A549 (cell line): ENCODE results near the gene PIPOX. TPM values are rescaled to one million over a fixed set of nuclear protein-coding genes. Genes with fewer than 3 reads are reported as not detected.

Experiments
- ATAC-seq, 2 experiments: fragments of 200-7000 bp in 1 of 2; fragments of >200 bp in 1 of 2; cut with Nextera tagmentation in 1 of 2; cut with Tn5 transposase in 1 of 2; 3 replicates each; pipeline versions ENCODE4 v1.8.0 to v1.9.1; 2018 to 2020; ENCODE audit warnings: mild to moderate bottlenecking in 1 of 2, moderate library complexity in 1 of 2
- CTCF ChIA-PET: fragments of 300-600 bp; sonication (Branson Sonifier 250); formaldehyde crosslinking; extraction: SDS; loops from one replicate; lab custom pipeline; 2021; ENCODE audit warnings: antibody characterized with exemption, inconsistent platforms; lab: Yijun Ruan, JAX
- POLR2A ChIA-PET: fragments of 350-600 bp; formaldehyde crosslinking; extraction: SDS; loops from one replicate; lab custom pipeline; 2021; ENCODE audit warnings: antibody characterized with exemption, inconsistent platforms; lab: Yijun Ruan, JAX
- DNase-seq, 2 experiments: peaks; one replicate each; pipeline versions ENCODE4 v3.0.0 to v3.0.0-alpha.2; 2011 to 2016; ENCODE audit warnings: low read depth in 1 of 2, low spot score in 1 of 2
- FAIRE-seq: peaks from 2 replicates; lab custom pipeline; 2011; peaks lifted over from hg19 to GRCh38; lab: Jason Lieb, UNC
- H3K27ac ChIP-seq, 2 experiments: fragments of >200 bp; sonication (Bioruptor Twin); formaldehyde crosslinking; 3 replicates each; pipeline ENCODE4 v1.5.1; 2016 to 2017
- H3K4me1 ChIP-seq: fragments of >200 bp; sonication (Bioruptor Twin); formaldehyde crosslinking; 3 replicates; pipeline ENCODE4 v1.6.1; 2016
- H3K4me2 ChIP-seq: fragments of >200 bp; sonication (Bioruptor Twin); formaldehyde crosslinking; 3 replicates; pipeline ENCODE4 v1.6.1; 2016
- H3K4me3 ChIP-seq: fragments of >200 bp; sonication (Bioruptor Twin); formaldehyde crosslinking; 3 replicates; pipeline ENCODE4 v1.5.1; 2016
- H3K9me3 ChIP-seq: fragments of >200 bp; sonication (Bioruptor Twin); formaldehyde crosslinking; 3 replicates; pipeline ENCODE4 v1.6.1; 2016
- CEBPB ChIP-seq, 2 experiments: fragments of >200 bp in 1 of 2; sonication (Bioruptor Twin) in 1 of 2; formaldehyde crosslinking in 1 of 2; IDR thresholded peaks; 2 replicates each; pipeline ENCODE4 v1.6.1; 2012 to 2016
- CHD2 ChIP-seq: fragments of 150-350 bp; IDR thresholded peaks from 2 replicates; pipeline ENCODE4 v1.6.1; 2014; ENCODE audit warnings: low read length; ENCODE audit not compliant: partially characterized antibody
- CHD4 ChIP-seq: fragments of 200-600 bp; sonication (generic); IDR thresholded peaks from 2 replicates; pipeline ENCODE4 v1.6.1; 2016; ENCODE audit warnings: antibody characterized with exemption, mild to moderate bottlenecking, borderline replicate concordance
- FOSB ChIP-seq: fragments of 250-450 bp; sonication (Bioruptor Pico); IDR thresholded peaks from 2 replicates; pipeline ENCODE4 v1.5.0; 2020; ENCODE audit warnings: mild to moderate bottlenecking, moderate library complexity
- GATA3 ChIP-seq: IDR thresholded peaks from 2 replicates; pipeline ENCODE4 v1.6.1; 2012; ENCODE audit warnings: borderline replicate concordance
- HDAC2 ChIP-seq: fragments of 200-600 bp; sonication (generic); IDR thresholded peaks from 2 replicates; pipeline ENCODE4 v1.6.1; 2016
- HOXA7 ChIP-seq: fragments of 250-450 bp; sonication (Bioruptor Pico); IDR thresholded peaks from 2 replicates; pipeline ENCODE4 v1.5.0; 2020; ENCODE audit warnings: mild to moderate bottlenecking, moderate library complexity
- KDM5A ChIP-seq: fragments of 200-600 bp; sonication (generic); IDR thresholded peaks from 2 replicates; pipeline ENCODE4 v1.6.1; 2016; ENCODE audit warnings: antibody characterized with exemption, mild to moderate bottlenecking
- MAFK ChIP-seq: fragments of 450-650 bp; IDR thresholded peaks from 2 replicates; pipeline ENCODE4 v1.6.1; 2014; ENCODE audit not compliant: partially characterized antibody
- MAZ ChIP-seq: fragments of 150-350 bp; IDR thresholded peaks from 2 replicates; pipeline ENCODE4 v1.6.1; 2014; ENCODE audit warnings: antibody characterized with exemption, low read depth, low read length, borderline replicate concordance
- NPAS2 ChIP-seq: fragments of 250-450 bp; sonication (Bioruptor Pico); IDR thresholded peaks from 2 replicates; pipeline ENCODE4 v1.8.0; 2022; ENCODE audit warnings: mild to moderate bottlenecking, moderate library complexity, borderline replicate concordance
- PHF8 ChIP-seq: fragments of 200-600 bp; sonication (generic); IDR thresholded peaks from 2 replicates; pipeline ENCODE4 v1.6.1; 2016; ENCODE audit warnings: low read depth, mild to moderate bottlenecking, antibody characterized with exemption, moderate library complexity, borderline replicate concordance
- POLR2AphosphoS2 ChIP-seq: conservative IDR thresholded peaks from 2 replicates; pipeline ENCODE4 v1.6.1; 2012; ENCODE audit warnings: low read length, improper control_type of control experiment, inconsistent platforms
- RFX5 ChIP-seq: fragments of 450-650 bp; IDR thresholded peaks from 2 replicates; pipeline ENCODE4 v1.7.1; 2014; ENCODE audit warnings: antibody characterized with exemption, mild to moderate bottlenecking, moderate library complexity
- RNF2 ChIP-seq: fragments of 200-600 bp; sonication (generic); IDR thresholded peaks from 2 replicates; pipeline ENCODE4 v1.6.1; 2016; ENCODE audit warnings: low read depth, mild to moderate bottlenecking, antibody characterized with exemption, moderate library complexity, borderline replicate concordance
- SMC3 ChIP-seq: fragments of >200 bp; sonication (Bioruptor Twin); formaldehyde crosslinking; IDR thresholded peaks from 3 replicates; pipeline ENCODE4 v1.6.1; 2018; ENCODE audit warnings: inconsistent platforms
- SREBF2 ChIP-seq: fragments of 450-650 bp; IDR thresholded peaks from 2 replicates; pipeline ENCODE4 v1.6.1; 2014; ENCODE audit warnings: mild to moderate bottlenecking, moderate library complexity
- TP53 ChIP-seq: fragments of 250-450 bp; sonication (Bioruptor Pico); IDR thresholded peaks from 2 replicates; pipeline ENCODE4 v1.5.0; 2021; ENCODE audit warnings: mild to moderate bottlenecking, moderate library complexity
- WGBS: methylation state at CpG from one replicate; pipeline ENCODE4 v1.1.6; 2017; ENCODE audit errors: missing lambda C conversion rate; 5-methylcytosine and 5-hydroxymethylcytosine counted together
- polyA plus RNA-seq, 4 experiments: library from polyadenylated mRNA; depleted of rRNA in 3 of 4; stranded (reverse); fragments of >200 nt; fragmentation: RNase III in 1 of 4; extraction: RNeasy Plus Mini Kit Qiagen cat#74134 plus additional on column Dnase treatment in 1 of 4; gene quantifications; 2 replicates in 3 of 4; 3 replicates in 1 of 4; pipeline ENCODE4 v1.2.3, GENCODE V29; 2011 to 2017
- TF ChIP-seq, protein P1 (sequence below): IDR thresholded peaks from 2 replicates; pipeline ENCODE4 v1.6.1; 2012
- TF ChIP-seq, protein P2 (sequence below): fragments of 450-650 bp; IDR thresholded peaks from 2 replicates; pipeline ENCODE4 v1.6.1; 2014; ENCODE audit warnings: antibody characterized with exemption
- TF ChIP-seq, protein P3 (sequence below): fragments of 150-350 bp; IDR thresholded peaks from 2 replicates; pipeline ENCODE4 v1.6.1; 2014; ENCODE audit warnings: low read depth, mild to moderate bottlenecking, low read length
- TF ChIP-seq, protein P4 (sequence below): IDR thresholded peaks from 2 replicates; pipeline ENCODE4 v1.6.1; 2012

PIPOX gene
- polyA plus RNA-seq, 2 of the 4 experiments (the other 2 are of a cell fraction): 0.39 to 0.94 TPM

DNA sequence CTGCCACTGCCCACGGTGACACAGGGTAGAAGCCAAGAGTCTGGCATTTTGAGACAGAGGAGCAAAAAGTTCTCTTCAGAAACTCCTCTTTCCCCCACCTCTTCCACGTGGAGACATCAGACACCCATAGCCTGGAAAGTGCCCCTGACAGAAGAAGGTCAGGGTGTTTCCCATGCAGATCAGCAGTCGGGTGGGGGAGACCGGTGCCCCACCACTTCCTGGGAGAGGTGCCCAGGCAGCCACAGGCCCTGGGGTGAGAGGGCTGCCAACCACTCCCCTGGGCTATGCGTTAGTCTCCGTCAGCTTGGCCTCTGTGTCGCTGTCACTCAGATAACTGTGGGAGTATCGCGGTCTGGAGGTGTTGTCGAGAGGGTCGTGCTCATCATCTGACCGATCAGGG, 31.5 kb downstream of the PIPOX start (continued):
- TF ChIP-seq MAZ (no peak), SREBF2 (no peak), NPAS2 (CRISPR knock-in tag) (no peak)
- TF ChIP-seq, protein P1, sequence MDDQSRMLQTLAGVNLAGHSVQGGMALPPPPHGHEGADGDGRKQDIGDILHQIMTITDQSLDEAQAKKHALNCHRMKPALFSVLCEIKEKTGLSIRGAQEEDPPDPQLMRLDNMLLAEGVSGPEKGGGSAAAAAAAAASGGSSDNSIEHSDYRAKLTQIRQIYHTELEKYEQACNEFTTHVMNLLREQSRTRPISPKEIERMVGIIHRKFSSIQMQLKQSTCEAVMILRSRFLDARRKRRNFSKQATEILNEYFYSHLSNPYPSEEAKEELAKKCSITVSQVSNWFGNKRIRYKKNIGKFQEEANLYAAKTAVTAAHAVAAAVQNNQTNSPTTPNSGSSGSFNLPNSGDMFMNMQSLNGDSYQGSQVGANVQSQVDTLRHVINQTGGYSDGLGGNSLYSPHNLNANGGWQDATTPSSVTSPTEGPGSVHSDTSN: no peak
- TF ChIP-seq, protein P2, sequence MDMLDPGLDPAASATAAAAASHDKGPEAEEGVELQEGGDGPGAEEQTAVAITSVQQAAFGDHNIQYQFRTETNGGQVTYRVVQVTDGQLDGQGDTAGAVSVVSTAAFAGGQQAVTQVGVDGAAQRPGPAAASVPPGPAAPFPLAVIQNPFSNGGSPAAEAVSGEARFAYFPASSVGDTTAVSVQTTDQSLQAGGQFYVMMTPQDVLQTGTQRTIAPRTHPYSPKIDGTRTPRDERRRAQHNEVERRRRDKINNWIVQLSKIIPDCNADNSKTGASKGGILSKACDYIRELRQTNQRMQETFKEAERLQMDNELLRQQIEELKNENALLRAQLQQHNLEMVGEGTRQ: no peak
- TF ChIP-seq, all 56 proteins: peak for 0

DNA sequence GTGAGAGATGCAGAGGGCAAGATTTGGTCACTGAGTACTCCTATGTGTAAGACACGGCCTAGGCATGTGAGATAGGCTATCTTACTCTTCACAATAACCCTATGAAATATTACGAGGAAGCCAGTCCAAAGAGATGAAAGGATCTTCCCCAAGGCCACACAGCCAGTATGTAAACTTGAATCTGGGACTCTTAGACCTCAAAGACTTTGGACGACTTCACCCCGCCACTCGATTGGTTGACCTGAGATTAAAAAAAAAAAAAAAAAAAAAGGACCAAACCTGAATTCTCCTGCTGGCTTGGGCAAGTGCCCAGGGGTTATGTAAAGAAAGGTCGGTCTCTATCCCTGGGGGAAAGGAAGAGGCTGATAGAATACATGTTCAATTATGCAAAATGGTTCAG, 33.1 kb downstream of the PIPOX start:
- 85% methylated on average over 6 of the region's 6 CpGs for WGBS
- ChIA-PET CTCF (interaction anchor here (1.4 to 3.8 kb wide), 4 partner anchors 8 to 123 kb away, joined by 4 to 16 read pairs (median 6); no protein-coding TSS in a partner anchor), POLR2A (no interaction called here)
- FAIRE-seq: no peak
- TF ChIP-seq CEBPB (IDR thresholded peaks at IDR 0.05) (no peak), TP53 (CRISPR knock-in tag) (no peak), CHD2 (no peak), SMC3 (no peak), POLR2AphosphoS2 (no peak), RFX5 (no peak), PHF8 (no peak), FOSB (no peak)
- TF ChIP-seq, protein P3, sequence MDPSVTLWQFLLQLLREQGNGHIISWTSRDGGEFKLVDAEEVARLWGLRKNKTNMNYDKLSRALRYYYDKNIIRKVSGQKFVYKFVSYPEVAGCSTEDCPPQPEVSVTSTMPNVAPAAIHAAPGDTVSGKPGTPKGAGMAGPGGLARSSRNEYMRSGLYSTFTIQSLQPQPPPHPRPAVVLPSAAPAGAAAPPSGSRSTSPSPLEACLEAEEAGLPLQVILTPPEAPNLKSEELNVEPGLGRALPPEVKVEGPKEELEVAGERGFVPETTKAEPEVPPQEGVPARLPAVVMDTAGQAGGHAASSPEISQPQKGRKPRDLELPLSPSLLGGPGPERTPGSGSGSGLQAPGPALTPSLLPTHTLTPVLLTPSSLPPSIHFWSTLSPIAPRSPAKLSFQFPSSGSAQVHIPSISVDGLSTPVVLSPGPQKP: no peak
- no peak for ATAC-seq
- Histone ChIP-seq H3K4me2 (no peak overlapping the region), H3K4me1 (no peaks in the 10 kb centered on the region; the same call in 2 of the 3 replicates), H3K4me3 (no peak overlapping the region), H3K9me3 (no peaks in the 10 kb centered on the region), H3K27ac (no peak overlapping the region)
- DNase-seq: no peak

DNA sequence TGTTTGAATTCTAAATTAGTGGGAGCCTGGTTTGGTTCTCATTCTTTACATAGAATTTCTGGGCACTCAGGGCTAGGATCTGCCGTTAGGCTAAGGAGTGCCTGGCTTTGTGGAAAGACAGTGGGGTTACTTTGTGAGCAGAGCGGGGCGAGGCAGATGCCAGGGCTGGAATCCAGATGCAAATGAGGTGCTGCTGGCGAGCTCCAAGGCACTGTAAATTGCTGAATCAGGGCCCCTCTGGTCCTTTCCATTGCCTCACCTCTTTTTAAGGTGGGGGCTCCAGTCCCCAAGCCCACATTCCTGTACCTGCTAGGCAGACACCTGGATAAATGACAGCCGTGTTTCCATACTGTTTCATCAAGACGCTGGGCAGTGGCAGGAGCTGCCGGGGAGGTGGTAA, 33.8 kb downstream of the PIPOX start:
- DNase-seq (no peak), FAIRE-seq (no peak), ATAC-seq (no peak)
- Histone ChIP-seq H3K27ac (no peak overlapping the region), H3K4me3 (no peak overlapping the region), H3K9me3 (no peaks in the 10 kb centered on the region), H3K4me2 (no peak overlapping the region), H3K4me1 (no peaks in the 10 kb centered on the region; the same call in 2 of the 3 replicates)
- ChIA-PET CTCF (interaction anchor here (1.0 to 3.8 kb wide), 7 partner anchors 10 to 124 kb away, joined by 3 to 16 read pairs (median 3); no protein-coding TSS in a partner anchor), POLR2A (no interaction called here)
- peak; percentile 24 for TF ChIP-seq MAFK
- TF ChIP-seq GATA3: no peak
- 90% methylated on average over 7 of the region's 7 CpGs for WGBS

DNA sequence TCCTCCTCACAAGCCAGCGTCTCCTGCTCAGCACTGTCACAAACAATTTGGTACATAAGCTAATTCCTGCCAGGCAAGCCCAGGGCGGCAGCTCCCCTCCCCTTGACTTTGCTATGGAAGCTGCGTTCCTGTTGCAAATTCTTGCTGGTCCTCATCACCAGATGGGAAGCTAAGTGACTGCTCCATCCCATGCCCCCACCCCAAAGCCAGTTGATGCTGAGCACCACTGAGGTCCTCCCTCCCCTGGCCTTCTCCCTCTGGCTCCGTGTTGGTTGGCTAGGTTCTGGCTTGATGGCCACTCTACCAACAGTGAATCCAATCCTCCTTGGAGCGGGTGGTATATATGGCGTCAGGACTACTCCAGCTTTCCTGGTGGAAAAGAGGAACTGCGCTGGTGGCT, 34.4 kb downstream of the PIPOX start:
- CTCF ChIA-PET: interaction anchor here (1.0 to 3.8 kb wide), 7 partner anchors 10 to 124 kb away, joined by 3 to 16 read pairs (median 3); no protein-coding TSS in a partner anchor
- 91% methylated on average over 7 of the region's 7 CpGs for WGBS
- no peaks in the 10 kb centered on the region; the same call in 2 of the 3 replicates for H3K4me1 ChIP-seq
- FAIRE-seq: no peak
- no peak for DNase-seq
- no peak for ATAC-seq
- no peaks in the 10 kb centered on the region for H3K9me3 ChIP-seq
- no peak overlapping the region for H3K4me2 ChIP-seq
- POLR2A ChIA-PET: interaction anchor here (0.6 kb wide), 1 partner anchor 350 kb away, joined by 3 read pairs; no protein-coding TSS in a partner anchor
- TF ChIP-seq RNF2: no peak
- TF ChIP-seq KDM5A: no peak
- TF ChIP-seq HOXA7 (CRISPR knock-in tag): no peak
- TF ChIP-seq HDAC2: no peak
- TF ChIP-seq, protein P4, sequence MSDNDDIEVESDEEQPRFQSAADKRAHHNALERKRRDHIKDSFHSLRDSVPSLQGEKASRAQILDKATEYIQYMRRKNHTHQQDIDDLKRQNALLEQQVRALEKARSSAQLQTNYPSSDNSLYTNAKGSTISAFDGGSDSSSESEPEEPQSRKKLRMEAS: no peak
- no peak for TF ChIP-seq CHD4
- H3K27ac ChIP-seq: no peak overlapping the region
- H3K4me3 ChIP-seq: no peak overlapping the region
